Choroid plexus epithelial cell (primary cell): Measurements from ENCODE around the gene GSG1L.

Source experiments
- DNase-seq: peaks from one replicate; pipeline ENCODE4 v3.0.0-alpha.2; 2010; ENCODE audit warnings: low read depth
- H3K4me3 ChIP-seq: 2 replicates; pipeline ENCODE4 v1.5.1; 2011; ENCODE audit warnings: low read depth, mild to moderate bottlenecking, control low read depth, low read length, moderate library complexity
- CTCF ChIP-seq: conservative IDR thresholded peaks from 2 replicates; pipeline ENCODE4 v1.5.1; 2011; ENCODE audit warnings: low read depth, mild to moderate bottlenecking, control low read depth, inconsistent platforms, low read length, moderate library complexity

GSG1L gene

GRCh38 chr16:27954191-27954590, 109.3 kb downstream of the GSG1L start:
- no peak for TF ChIP-seq CTCF
- DNase-seq: no peak
- H3K4me3 ChIP-seq: no peak overlapping the region

GRCh38 chr16:27952811-27953210, 110.7 kb downstream of the GSG1L start:
- DNase-seq: no peak
- no peak overlapping the region for H3K4me3 ChIP-seq
- no peak for TF ChIP-seq CTCF

- H3K4me3 ChIP-seq: no peak overlapping the region
- no peak for DNase-seq
- no peak for TF ChIP-seq CTCF
These were observed 111.9 kb downstream of the GSG1L start for GRCh38 chr16:27951489-27952120.

- TF ChIP-seq CTCF: no peak
- DNase-seq: no peak
- no peak overlapping the region for H3K4me3 ChIP-seq
These were observed 113.2 kb downstream of the GSG1L start for GRCh38 chr16:27950206-27950887.

GRCh38 chr16:27947696-27948095, 115.8 kb downstream of the GSG1L start:
- no peak for TF ChIP-seq CTCF
- no peak for DNase-seq
- no peak overlapping the region for H3K4me3 ChIP-seq

- no peak overlapping the region for H3K4me3 ChIP-seq
- no peak for TF ChIP-seq CTCF
- DNase-seq: no peak
These were observed 118.1 kb downstream of the GSG1L start for GRCh38 chr16:27945233-27945973.
